ENCODE data around the gene CCDC138. TPM values are rescaled to one million over a fixed set of nuclear protein-coding genes. Genes with fewer than 3 reads are reported as not detected.

Gene CCDC138
- total RNA-seq, 1 experiment from 2014 or later, result 25.8 TPM

DNA sequence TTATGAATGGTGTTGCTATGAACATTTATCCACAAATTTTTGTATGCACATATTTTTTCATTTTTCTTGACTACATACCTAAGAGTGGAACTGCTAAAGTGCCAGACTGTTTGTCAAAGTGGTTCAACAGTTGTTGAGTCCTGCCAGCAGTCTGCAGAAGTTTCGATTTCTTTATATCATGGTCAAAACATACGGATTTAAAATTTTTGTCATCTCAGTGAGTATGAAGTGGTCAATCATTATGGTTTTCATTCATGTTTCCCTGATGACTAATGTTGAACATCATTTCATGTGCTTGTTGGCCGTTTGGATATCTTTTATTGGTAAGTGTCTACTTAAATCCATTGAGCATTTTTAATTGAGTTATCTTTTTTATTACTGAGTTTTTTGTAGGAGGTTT is 39.2 kb downstream of the CCDC138 start:
- ChIA-PET CTCF (no interaction called here), POLR2A (ENCODE audit: low non-redundant PET) (no interaction called here)
- Histone ChIP-seq H3K4me3 (ENCODE audit: low read depth, low read length, poor library complexity, severe bottlenecking) (no peak overlapping the region), H3K36me3 (ENCODE audit: insufficient read depth, low read length, poor library complexity, severe bottlenecking) (peaks cover 4% of the 10 kb centered on the region), H3K27me3 (replicated peaks; ENCODE audit: insufficient read depth, low read depth, low read length, poor library complexity) (no peaks in the 10 kb centered on the region), H3K9me3 (ENCODE audit: low read depth, low read length, poor library complexity, severe bottlenecking) (no peaks in the 10 kb centered on the region), H3K27ac (ENCODE audit: low read depth, low read length, poor library complexity, severe bottlenecking) (no peak overlapping the region), H3K4me1 (ENCODE audit: insufficient read depth, low read length, poor library complexity, severe bottlenecking) (no peaks in the 10 kb centered on the region)
- TF ChIP-seq CTCF (conservative IDR thresholded peaks at IDR 0.05; ENCODE audit: low read depth, low read length) (no peak), EZH2 (IDR thresholded peaks at IDR 0.05; ENCODE audit: borderline replicate concordance, low read depth, low read length, poor library complexity, severe bottlenecking) (no peak)
- no peak for DNase-seq (ENCODE audit: low spot score)
- BruUV-seq (replicated peaks), result no TSS peak
- intact Hi-C loops (cut with micrococcal nuclease; ENCODE audit: unreplicated experiment), result no loop called here

GRCh38 chr2:108829578-108830310 is 43.2 kb downstream of the CCDC138 start:
- Histone ChIP-seq H3K9me3 (ENCODE audit: low read depth, low read length, poor library complexity, severe bottlenecking) (no peaks in the 10 kb centered on the region), H3K36me3 (ENCODE audit: insufficient read depth, low read length, poor library complexity, severe bottlenecking) (peaks cover 4% of the 10 kb centered on the region), H3K4me3 (ENCODE audit: low read depth, low read length, poor library complexity, severe bottlenecking) (no peak overlapping the region), H3K27ac (ENCODE audit: low read depth, low read length, poor library complexity, severe bottlenecking) (no peak overlapping the region), H3K27me3 (replicated peaks; ENCODE audit: insufficient read depth, low read depth, low read length, poor library complexity) (no peaks in the 10 kb centered on the region), H3K4me1 (ENCODE audit: insufficient read depth, low read length, poor library complexity, severe bottlenecking) (no peaks in the 10 kb centered on the region)
- CTCF ChIA-PET, result no interaction called here
- TF ChIP-seq EZH2 (IDR thresholded peaks at IDR 0.05; ENCODE audit: borderline replicate concordance, low read depth, low read length, poor library complexity, severe bottlenecking) (no peak), CTCF (conservative IDR thresholded peaks at IDR 0.05; ENCODE audit: low read depth, low read length) (no peak)
- POLR2A ChIA-PET (ENCODE audit: low non-redundant PET), result no interaction called here
- intact Hi-C loops (cut with micrococcal nuclease; ENCODE audit: unreplicated experiment), result no loop called here
- no peak for DNase-seq (ENCODE audit: low spot score)
- no TSS peak for BruUV-seq (replicated peaks)

- H3K4me1 ChIP-seq (ENCODE audit: insufficient read depth, low read length, poor library complexity, severe bottlenecking), result no peaks in the 10 kb centered on the region
- H3K27ac ChIP-seq (ENCODE audit: low read depth, low read length, poor library complexity, severe bottlenecking), result no peak overlapping the region
- H3K36me3 ChIP-seq (ENCODE audit: insufficient read depth, low read length, poor library complexity, severe bottlenecking), result no peaks in the 10 kb centered on the region
- no TSS peak for BruUV-seq (replicated peaks)
- TF ChIP-seq EZH2 (IDR thresholded peaks at IDR 0.05; ENCODE audit: borderline replicate concordance, low read depth, low read length, poor library complexity, severe bottlenecking) (no peak), CTCF (conservative IDR thresholded peaks at IDR 0.05; ENCODE audit: low read depth, low read length) (no peak)
- peaks cover 6% of the 10 kb centered on the region for H3K9me3 ChIP-seq (ENCODE audit: low read depth, low read length, poor library complexity, severe bottlenecking)
- ChIA-PET CTCF (no interaction called here), POLR2A (ENCODE audit: low non-redundant PET) (no interaction called here)
- intact Hi-C loops (cut with micrococcal nuclease; ENCODE audit: unreplicated experiment), result no loop called here
- no peak for DNase-seq (ENCODE audit: low spot score)
- H3K4me3 ChIP-seq (ENCODE audit: low read depth, low read length, poor library complexity, severe bottlenecking), result no peak overlapping the region
- H3K27me3 ChIP-seq (replicated peaks; ENCODE audit: insufficient read depth, low read depth, low read length, poor library complexity), result no peaks in the 10 kb centered on the region
These were observed 46.6 kb downstream of the CCDC138 start for GRCh38 chr2:108833219-108833618.
